HepG2 (cell line): ENCODE measurements around the gene GPER1. TPM values are rescaled to one million over a fixed set of nuclear protein-coding genes. Genes with fewer than 3 reads are reported as not detected.

Experiments used
- AHR ChIP-seq: IDR thresholded peaks from 2 replicates; pipeline ENCODE4 v1.6.1; 2018; ENCODE audit warnings: missing genetic modification reagents, missing compliant biosample characterization
- ARNT ChIP-seq: fragments of 450-650 bp; IDR thresholded peaks from 2 replicates; pipeline ENCODE4 v1.6.1; 2017
- ARNT2 ChIP-seq: sonication (generic); formaldehyde crosslinking; IDR thresholded peaks from 2 replicates; pipeline ENCODE4 v1.8.0; 2022; ENCODE audit warnings: mild to moderate bottlenecking, low read depth, missing genetic modification reagents, moderate library complexity
- ASH2L ChIP-seq: fragments of 300-600, 200-600 bp; sonication (generic); IDR thresholded peaks from 2 replicates; pipeline ENCODE4 v1.7.0; 2017; ENCODE audit warnings: low read depth, mild to moderate bottlenecking, moderate library complexity, mixed read lengths, low read length; ENCODE audit not compliant: insufficient read length
- GTF2F1 ChIP-seq: fragments of 150-350 bp; IDR thresholded peaks from 2 replicates; pipeline ENCODE4 v1.6.1; 2014; ENCODE audit warnings: low read length
- HOXA5 ChIP-seq: sonication (generic); formaldehyde crosslinking; IDR thresholded peaks from 2 replicates; pipeline ENCODE4 v1.4.0; 2020; ENCODE audit warnings: missing genetic modification reagents
- KLF13 ChIP-seq: sonication (generic); formaldehyde crosslinking; IDR thresholded peaks from 2 replicates; pipeline ENCODE4 v1.4.0; 2020; ENCODE audit warnings: mild to moderate bottlenecking, missing genetic modification reagents
- MIER2 ChIP-seq: IDR thresholded peaks from 2 replicates; pipeline ENCODE4 v1.6.1; 2016; ENCODE audit warnings: missing biosample characterization, missing genetic modification reagents
- MXD1 ChIP-seq: sonication (generic); formaldehyde crosslinking; IDR thresholded peaks from 2 replicates; pipeline ENCODE4 v1.4.0; 2020; ENCODE audit warnings: mild to moderate bottlenecking, missing genetic modification reagents
- NBN ChIP-seq: fragments of 450-650 bp; conservative IDR thresholded peaks from 2 replicates; pipeline ENCODE4 v1.6.1; 2017
- NFE2L2 ChIP-seq: fragments of 150-350 bp; IDR thresholded peaks from 2 replicates; pipeline ENCODE4 v1.6.1; 2014; ENCODE audit warnings: low read length
- PITX1 ChIP-seq: sonication (generic); formaldehyde crosslinking; IDR thresholded peaks from 2 replicates; pipeline ENCODE4 v1.5.1; 2020; ENCODE audit warnings: mild to moderate bottlenecking, missing genetic modification reagents
- RBM39 ChIP-seq: fragments of 200-400 bp; formaldehyde crosslinking; IDR thresholded peaks from one replicate; pipeline ENCODE4 v1.6.1; 2018; ENCODE audit warnings: antibody characterized with exemption, mild to moderate bottlenecking, low read depth, low read length; ENCODE audit not compliant: poor library complexity, severe bottlenecking
- REL ChIP-seq: sonication (generic); formaldehyde crosslinking; conservative IDR thresholded peaks from 2 replicates; pipeline ENCODE4 v1.8.0; 2022; ENCODE audit warnings: mild to moderate bottlenecking, missing genetic modification reagents, moderate library complexity
- SMYD3 ChIP-seq: sonication (generic); formaldehyde crosslinking; IDR thresholded peaks from 2 replicates; pipeline ENCODE4 v1.8.1; 2023; ENCODE audit warnings: mild to moderate bottlenecking, missing genetic modification reagents
- ZBTB8A ChIP-seq: sonication (generic); formaldehyde crosslinking; IDR thresholded peaks from 2 replicates; pipeline ENCODE4 v1.4.0; 2020; ENCODE audit warnings: mild to moderate bottlenecking, low read depth, missing genetic modification reagents, borderline replicate concordance
- ZNF205 ChIP-seq: IDR thresholded peaks from 2 replicates; pipeline ENCODE4 v1.6.1; 2018; ENCODE audit warnings: missing biosample characterization, missing genetic modification reagents
- ZNF354B ChIP-seq: sonication (generic); formaldehyde crosslinking; IDR thresholded peaks from 2 replicates; pipeline ENCODE4 v1.8.0; 2022; ENCODE audit warnings: mild to moderate bottlenecking, missing genetic modification reagents
- ZNF558 ChIP-seq: sonication (generic); formaldehyde crosslinking; IDR thresholded peaks from 2 replicates; pipeline ENCODE4 v1.9.0; 2022; ENCODE audit warnings: mild to moderate bottlenecking, missing genetic modification reagents, borderline replicate concordance
- ZNF589 ChIP-seq: sonication (generic); formaldehyde crosslinking; conservative IDR thresholded peaks from 2 replicates; pipeline ENCODE4 v1.8.0; 2022; ENCODE audit warnings: mild to moderate bottlenecking, moderate library complexity, missing genetic modification reagents
- ZNF616 ChIP-seq: sonication (generic); formaldehyde crosslinking; IDR thresholded peaks from 2 replicates; pipeline ENCODE4 v1.5.0; 2020; ENCODE audit warnings: low read depth, mild to moderate bottlenecking, missing genetic modification reagents
- ZNF619 ChIP-seq: sonication (generic); formaldehyde crosslinking; IDR thresholded peaks from 2 replicates; pipeline ENCODE4 v1.4.0; 2020; ENCODE audit warnings: mild to moderate bottlenecking, missing genetic modification reagents
- ZNF652 ChIP-seq: IDR thresholded peaks from 2 replicates; pipeline ENCODE4 v1.6.1; 2016; ENCODE audit warnings: low read depth, borderline replicate concordance
- ZNF747 ChIP-seq: sonication (generic); formaldehyde crosslinking; IDR thresholded peaks from 2 replicates; pipeline ENCODE4 v1.8.1; 2023; ENCODE audit warnings: missing genetic modification reagents, mild to moderate bottlenecking, borderline replicate concordance
- ZSCAN22 ChIP-seq: sonication (generic); formaldehyde crosslinking; IDR thresholded peaks from 2 replicates; pipeline ENCODE4 v1.4.0; 2020; ENCODE audit warnings: mild to moderate bottlenecking, missing genetic modification reagents
- polyA plus RNA-seq, 8 experiments: library from polyadenylated mRNA; depleted of rRNA in 3 of 8; stranded (reverse) in 7 of 8; unstranded in 1 of 8; fragments of >200 nt; fragmentation: Illumina TruSeq in 4 of 8; extraction: Trizol in 4 of 8; gene quantifications; 2 replicates each; pipeline versions ENCODE4 v1.2.1 to v1.2.3, GENCODE V29; 2011 to 2016; ENCODE audit warnings: low read depth in 4 of 8, missing spikeins in 1 of 8, mixed read lengths in 1 of 8; ENCODE audit not compliant: insufficient read depth in 1 of 8
- total RNA-seq, 5 experiments: library from RNA; depleted of rRNA; stranded (reverse); fragments of >200 nt; fragmentation: Illumina TruSeq; extraction: Trizol; gene quantifications; 2 replicates each; pipeline ENCODE4 v1.2.3, GENCODE V29; 2016; ENCODE audit warnings: low read depth in 1 of 5
- TF ChIP-seq, protein P1 (sequence below): sonication (generic); formaldehyde crosslinking; IDR thresholded peaks from 2 replicates; pipeline ENCODE4 v1.4.0; 2020; ENCODE audit warnings: mild to moderate bottlenecking, missing genetic modification reagents
- TF ChIP-seq, protein P2 (sequence below): sonication (generic); formaldehyde crosslinking; conservative IDR thresholded peaks from 2 replicates; pipeline ENCODE4 v1.4.0; 2020; ENCODE audit warnings: missing genetic modification reagents
- TF ChIP-seq, protein P3 (sequence below): sonication (generic); formaldehyde crosslinking; IDR thresholded peaks from 2 replicates; pipeline ENCODE4 v1.8.0; 2022; ENCODE audit warnings: mild to moderate bottlenecking, missing genetic modification reagents; ENCODE audit not compliant: insufficient replicate concordance

Gene GPER1
- total and polyA plus RNA-seq, 2 of the 13 experiments (the other 11 are each of a cell fraction or from before 2014, with no cell fraction given): 12.7 to 19.7 TPM

DNA sequence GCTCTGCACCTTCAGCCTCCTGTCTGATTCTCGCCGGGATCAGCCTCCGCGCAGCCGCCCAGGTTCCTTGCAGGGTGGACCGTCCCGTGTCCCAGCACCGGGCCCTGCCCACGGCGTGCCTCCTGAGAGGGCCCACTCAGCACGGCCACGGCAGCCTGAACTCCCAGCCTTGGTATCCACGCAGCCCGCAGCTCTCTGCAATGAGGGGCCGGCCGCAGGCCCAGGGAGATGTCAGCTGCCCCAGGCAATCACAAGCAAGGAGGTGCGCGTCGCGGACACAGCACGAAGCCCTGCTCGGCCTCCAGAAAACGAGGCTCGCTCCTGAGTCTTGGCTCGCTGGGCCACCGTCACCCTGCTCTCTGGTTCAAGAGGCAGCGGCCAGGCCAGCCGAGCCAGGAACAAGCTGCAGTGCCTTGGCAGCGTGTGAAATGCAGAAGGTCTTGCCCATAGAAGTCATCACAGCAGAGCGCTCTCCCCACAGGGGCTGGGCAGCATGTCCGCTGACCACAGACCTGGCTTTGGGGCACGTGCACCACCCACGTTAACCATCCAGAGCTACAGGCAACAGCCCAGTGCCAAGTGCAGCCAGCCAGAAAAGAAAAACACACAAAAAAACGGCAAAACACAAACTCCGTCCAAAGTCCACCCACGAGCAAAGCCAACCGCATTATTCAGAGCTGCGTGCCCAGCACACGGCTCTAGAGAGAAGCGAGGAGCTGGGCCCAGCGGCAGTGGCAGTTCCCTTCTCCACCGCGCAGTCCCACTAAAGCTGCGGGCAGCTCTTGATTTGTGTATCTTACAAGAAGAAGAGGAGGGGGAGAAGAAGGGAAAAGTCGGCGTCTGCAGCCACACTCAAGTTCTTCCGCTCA, 13.9 kb downstream of the GPER1 start (continued):
- TF ChIP-seq NBN: no peak
- no peak for TF ChIP-seq AHR (CRISPR knock-in tag)
- TF ChIP-seq, protein P1, sequence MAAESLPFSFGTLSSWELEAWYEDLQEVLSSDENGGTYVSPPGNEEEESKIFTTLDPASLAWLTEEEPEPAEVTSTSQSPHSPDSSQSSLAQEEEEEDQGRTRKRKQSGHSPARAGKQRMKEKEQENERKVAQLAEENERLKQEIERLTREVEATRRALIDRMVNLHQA (CRISPR knock-in tag): no peak
- no peak for TF ChIP-seq MIER2 (CRISPR knock-in tag)
- no peak for TF ChIP-seq ZNF619
- no peak for TF ChIP-seq REL
- TF ChIP-seq, protein P2, sequence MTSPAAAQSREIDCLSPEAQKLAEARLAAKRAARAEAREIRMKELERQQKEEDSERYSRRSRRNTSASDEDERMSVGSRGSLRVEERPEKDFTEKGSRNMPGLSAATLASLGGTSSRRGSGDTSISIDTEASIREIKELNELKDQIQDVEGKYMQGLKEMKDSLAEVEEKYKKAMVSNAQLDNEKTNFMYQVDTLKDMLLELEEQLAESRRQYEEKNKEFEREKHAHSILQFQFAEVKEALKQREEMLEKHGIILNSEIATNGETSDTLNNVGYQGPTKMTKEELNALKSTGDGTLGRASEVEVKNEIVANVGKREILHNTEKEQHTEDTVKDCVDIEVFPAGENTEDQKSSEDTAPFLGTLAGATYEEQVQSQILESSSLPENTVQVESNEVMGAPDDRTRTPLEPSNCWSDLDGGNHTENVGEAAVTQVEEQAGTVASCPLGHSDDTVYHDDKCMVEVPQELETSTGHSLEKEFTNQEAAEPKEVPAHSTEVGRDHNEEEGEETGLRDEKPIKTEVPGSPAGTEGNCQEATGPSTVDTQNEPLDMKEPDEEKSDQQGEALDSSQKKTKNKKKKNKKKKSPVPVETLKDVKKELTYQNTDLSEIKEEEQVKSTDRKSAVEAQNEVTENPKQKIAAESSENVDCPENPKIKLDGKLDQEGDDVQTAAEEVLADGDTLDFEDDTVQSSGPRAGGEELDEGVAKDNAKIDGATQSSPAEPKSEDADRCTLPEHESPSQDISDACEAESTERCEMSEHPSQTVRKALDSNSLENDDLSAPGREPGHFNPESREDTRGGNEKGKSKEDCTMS (CRISPR knock-in tag): no peak
- no peak for TF ChIP-seq ARNT
- no peak for TF ChIP-seq ARNT2 (CRISPR knock-in tag)
- no peak for TF ChIP-seq ZNF205 (CRISPR knock-in tag)
- no peak for TF ChIP-seq GTF2F1
- no peak for TF ChIP-seq ZNF589 (CRISPR knock-in tag)
- TF ChIP-seq ZNF747: no peak
- no peak for TF ChIP-seq ZBTB8A (CRISPR knock-in tag)
- no peak for TF ChIP-seq NFE2L2
- TF ChIP-seq, protein P3, sequence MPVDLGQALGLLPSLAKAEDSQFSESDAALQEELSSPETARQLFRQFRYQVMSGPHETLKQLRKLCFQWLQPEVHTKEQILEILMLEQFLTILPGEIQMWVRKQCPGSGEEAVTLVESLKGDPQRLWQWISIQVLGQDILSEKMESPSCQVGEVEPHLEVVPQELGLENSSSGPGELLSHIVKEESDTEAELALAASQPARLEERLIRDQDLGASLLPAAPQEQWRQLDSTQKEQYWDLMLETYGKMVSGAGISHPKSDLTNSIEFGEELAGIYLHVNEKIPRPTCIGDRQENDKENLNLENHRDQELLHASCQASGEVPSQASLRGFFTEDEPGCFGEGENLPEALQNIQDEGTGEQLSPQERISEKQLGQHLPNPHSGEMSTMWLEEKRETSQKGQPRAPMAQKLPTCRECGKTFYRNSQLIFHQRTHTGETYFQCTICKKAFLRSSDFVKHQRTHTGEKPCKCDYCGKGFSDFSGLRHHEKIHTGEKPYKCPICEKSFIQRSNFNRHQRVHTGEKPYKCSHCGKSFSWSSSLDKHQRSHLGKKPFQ (CRISPR knock-in tag): no peak
- TF ChIP-seq ASH2L: no peak
- peak; percentile 56; the same call in 1 of the 2 replicates for TF ChIP-seq ZNF558
- peak; percentile 63; the same call in 1 of the 2 replicates for TF ChIP-seq HOXA5 (CRISPR knock-in tag)
- no peak for TF ChIP-seq ZNF354B (CRISPR knock-in tag)
- no peak for TF ChIP-seq ZNF652 (CRISPR knock-in tag)
- no peak for TF ChIP-seq PITX1 (CRISPR knock-in tag)
- TF ChIP-seq MXD1: peak; percentile 54; the same call in 1 of the 2 replicates
- no peak for TF ChIP-seq KLF13 (CRISPR knock-in tag)
- TF ChIP-seq ZNF616 (CRISPR knock-in tag): no peak
- TF ChIP-seq ZSCAN22 (CRISPR knock-in tag): no peak
- TF ChIP-seq SMYD3 (CRISPR knock-in tag): no peak
- no peak for TF ChIP-seq RBM39
